Neuronal stem cell (in vitro differentiated cells): Measurements from ENCODE around the gene CELSR2.

Experiments
- DNase-seq: peaks from one replicate; pipeline ENCODE4 v3.0.0-alpha.2; 2013; ENCODE audit warnings: low spot score
- H2AFZ ChIP-seq: one replicate; pipeline ENCODE4 v1.6.1; 2013; ENCODE audit warnings: mild to moderate bottlenecking, low read length, inconsistent platforms
- H2AK5ac ChIP-seq: 2 replicates; pipeline ENCODE4 v1.6.1; 2013; ENCODE audit warnings: low read depth, mild to moderate bottlenecking, inconsistent platforms, low read length, moderate library complexity, mixed read lengths
- H2BK120ac ChIP-seq: 2 replicates; pipeline ENCODE4 v1.6.1; 2013; ENCODE audit warnings: low read depth, mild to moderate bottlenecking, inconsistent platforms, low read length, moderate library complexity, mixed read lengths
- H2BK12ac ChIP-seq: one replicate; pipeline ENCODE4 v1.6.1; 2013; ENCODE audit warnings: low read length, inconsistent platforms
- H2BK15ac ChIP-seq: 2 replicates; pipeline ENCODE4 v1.6.1; 2013; ENCODE audit warnings: mild to moderate bottlenecking, low read length, inconsistent platforms, mixed read lengths
- H2BK5ac ChIP-seq: one replicate; pipeline ENCODE4 v1.6.1; 2013; ENCODE audit warnings: inconsistent platforms, mild to moderate bottlenecking, low read length, moderate library complexity
- H3K14ac ChIP-seq: one replicate; pipeline ENCODE4 v1.6.1; 2013; ENCODE audit warnings: low read length, inconsistent platforms
- H3K18ac ChIP-seq: 2 replicates; pipeline ENCODE4 v1.6.1; 2013; ENCODE audit warnings: low read length, inconsistent platforms
- H3K23ac ChIP-seq: 2 replicates; pipeline ENCODE4 v1.6.1; 2013; ENCODE audit warnings: low read depth, mild to moderate bottlenecking, mixed read lengths, low read length, inconsistent platforms; ENCODE audit not compliant: poor library complexity
- H3K27ac ChIP-seq: replicated peaks from 3 replicates; pipeline ENCODE4 v1.5.1; 2013; ENCODE audit warnings: low read length, inconsistent platforms
- H3K27me3 ChIP-seq, 3 experiments: 2 replicates each; pipeline ENCODE4 v1.6.1; 2013; ENCODE audit warnings: low read length in 3 of 3, mild to moderate bottlenecking in 2 of 3, inconsistent platforms in 1 of 3, low read depth in 1 of 3, mixed read lengths in 1 of 3, moderate library complexity in 1 of 3; ENCODE audit not compliant: control insufficient read depth in 3 of 3, insufficient read depth in 3 of 3
- H3K36me3 ChIP-seq, 2 donors: replicated peaks in 1 of 2; 2 replicates each; pipeline ENCODE4 v1.6.1; 2013; ENCODE audit warnings: low read length in 2 of 2; ENCODE audit not compliant: control insufficient read depth in 2 of 2, insufficient read depth in 2 of 2
- H3K4ac ChIP-seq: 2 replicates; pipeline ENCODE4 v1.6.1; 2013; ENCODE audit warnings: inconsistent platforms, mild to moderate bottlenecking, low read length, moderate library complexity
- H3K4me1 ChIP-seq, 2 donors: 1 replicate in 1 of 2; 2 replicates in 1 of 2; pipeline ENCODE4 v1.6.1; 2013; ENCODE audit warnings: low read length in 2 of 2, low read depth in 1 of 2; ENCODE audit not compliant: control insufficient read depth in 2 of 2, insufficient read depth in 1 of 2
- H3K4me2 ChIP-seq: one replicate; pipeline ENCODE4 v1.6.1; 2013; ENCODE audit warnings: mild to moderate bottlenecking, low read length, inconsistent platforms; ENCODE audit not compliant: insufficient read depth, poor library complexity, severe bottlenecking
- H3K4me3 ChIP-seq, 2 donors: 2 replicates each; pipeline ENCODE4 v1.5.1; 2013; ENCODE audit warnings: low read length in 2 of 2, mild to moderate bottlenecking in 2 of 2, inconsistent platforms in 1 of 2, moderate library complexity in 1 of 2
- H3K79me1 ChIP-seq: one replicate; pipeline ENCODE4 v1.6.1; 2013; ENCODE audit warnings: low read depth, mild to moderate bottlenecking, inconsistent platforms, low read length, moderate library complexity
- H3K9ac ChIP-seq: one replicate; pipeline ENCODE4 v1.6.1; 2013; ENCODE audit warnings: mild to moderate bottlenecking, low read depth, low read length, inconsistent platforms; ENCODE audit not compliant: poor library complexity
- H3K9me3 ChIP-seq, 2 donors: replicated peaks in 1 of 2; 2 replicates each; pipeline versions ENCODE3 to v1.6.1; 2013; ENCODE audit warnings: low read length in 2 of 2, mild to moderate bottlenecking in 2 of 2, inconsistent platforms in 1 of 2, low read depth in 1 of 2, mixed read lengths in 1 of 2, moderate library complexity in 1 of 2; ENCODE audit not compliant: control insufficient read depth in 2 of 2, insufficient read depth in 1 of 2
- H4K8ac ChIP-seq: one replicate; pipeline ENCODE4 v1.6.1; 2013; ENCODE audit warnings: low read depth, mild to moderate bottlenecking, inconsistent platforms, low read length, moderate library complexity
- H4K91ac ChIP-seq: one replicate; pipeline ENCODE4 v1.6.1; 2013; ENCODE audit warnings: low read length, low read depth, mild to moderate bottlenecking, inconsistent platforms; ENCODE audit not compliant: poor library complexity
- WGBS, 2 donors: extraction: QIAGEN DNeasy Blood & Tissue Kit; methylation state at CpG; one replicate each; pipeline ENCODE4 v1.1.7; 2013; ENCODE audit warnings: missing lambda C conversion rate in 2 of 2, mixed read lengths in 1 of 2; ENCODE audit not compliant: insufficient read length in 2 of 2, insufficient replicate concordance in 1 of 2; ENCODE audit errors: extremely low coverage in 2 of 2; 5-methylcytosine and 5-hydroxymethylcytosine counted together

The CELSR2 gene

GRCh38 chr1:109268431-109269211 is 19.3 kb downstream of the CELSR2 start:
- H3K4me3 ChIP-seq, result no peak overlapping the region
- H3K9ac ChIP-seq, result no peak overlapping the region
- H3K4me2 ChIP-seq, result no peak overlapping the region
- no peaks in the 10 kb centered on the region for H3K27me3 ChIP-seq
- peaks cover 79 to 97% of the 10 kb centered on the region in 2 donors for H3K36me3 ChIP-seq
- H2BK120ac ChIP-seq, result peak overlapping the region; percentile 61
- no peak overlapping the region for H4K91ac ChIP-seq
- no peak overlapping the region for H2BK5ac ChIP-seq
- H3K14ac ChIP-seq, result no peak overlapping the region
- H2AFZ ChIP-seq, result no peak overlapping the region
- H2BK12ac ChIP-seq, result no peak overlapping the region
- no peaks in the 10 kb centered on the region for H3K4me1 ChIP-seq
- H3K4ac ChIP-seq, result no peak overlapping the region
- H2AK5ac ChIP-seq, result no peak overlapping the region
- peak overlapping the region; percentile 70 for H4K8ac ChIP-seq
- H3K18ac ChIP-seq, result no peak overlapping the region
- no CpG with 5 or more reads among the region's 29 CpGs for WGBS, 2 donors
- peak overlapping the region; percentile 68 for H3K23ac ChIP-seq
- no peak for DNase-seq
- H3K9me3 ChIP-seq, result no peaks in the 10 kb centered on the region
- peaks cover 11% of the 10 kb centered on the region for H3K79me1 ChIP-seq
- H3K27ac ChIP-seq, result no peak overlapping the region
- no peak overlapping the region for H2BK15ac ChIP-seq

GRCh38 chr1:109269212-109269980 is 20.1 kb downstream of the CELSR2 start:
- Histone ChIP-seq H2BK5ac (no peak overlapping the region), H3K4me2 (no peak overlapping the region), H3K9ac (peak overlapping the region; percentile 9), H3K14ac (no peak overlapping the region), H3K4ac (no peak overlapping the region), H3K9me3 (no peaks in the 10 kb centered on the region), H3K27me3 (no peaks in the 10 kb centered on the region), H3K36me3 (peaks cover 79 to 96% of the 10 kb centered on the region in 2 donors), H3K18ac (no peak overlapping the region), H3K4me1 (no peaks in the 10 kb centered on the region), H3K23ac (no peak overlapping the region), H2AFZ (no peak overlapping the region), H3K79me1 (peaks cover 11% of the 10 kb centered on the region), H2BK12ac (no peak overlapping the region), H3K4me3 (no peak overlapping the region), H3K27ac (no peak overlapping the region), H2AK5ac (no peak overlapping the region), H2BK120ac (peak overlapping the region; percentile 61), H2BK15ac (no peak overlapping the region), H4K91ac (no peak overlapping the region), H4K8ac (no peak overlapping the region)
- WGBS, 2 donors, result no CpG with 5 or more reads among the region's 33 CpGs
- DNase-seq, result no peak

- no peaks in the 10 kb centered on the region for H3K27me3 ChIP-seq
- no peak for DNase-seq
- no peak overlapping the region for H2AK5ac ChIP-seq
- no peak overlapping the region for H3K18ac ChIP-seq
- no peak overlapping the region for H2AFZ ChIP-seq
- H3K27ac ChIP-seq, result no peak overlapping the region
- no peak overlapping the region for H3K14ac ChIP-seq
- H3K9me3 ChIP-seq, result no peaks in the 10 kb centered on the region
- H3K4ac ChIP-seq, result no peak overlapping the region
- peak overlapping the region; percentile 9 for H3K9ac ChIP-seq
- H2BK120ac ChIP-seq, result no peak overlapping the region
- H3K79me1 ChIP-seq, result peaks cover 11% of the 10 kb centered on the region
- peaks cover 73 to 96% of the 10 kb centered on the region in 2 donors for H3K36me3 ChIP-seq
- H3K4me2 ChIP-seq, result no peak overlapping the region
- no peak overlapping the region for H2BK15ac ChIP-seq
- H3K4me3 ChIP-seq, result no peak overlapping the region
- H3K23ac ChIP-seq, result no peak overlapping the region
- H4K91ac ChIP-seq, result no peak overlapping the region
- no peak overlapping the region for H2BK12ac ChIP-seq
- WGBS, 2 donors, result no CpG with 5 or more reads among the region's 17 CpGs
- peaks cover 0 to 2% of the 10 kb centered on the region in 2 donors for H3K4me1 ChIP-seq
- H2BK5ac ChIP-seq, result peak overlapping the region; percentile 35
- peak overlapping the region; percentile 23 for H4K8ac ChIP-seq
Observed at GRCh38 chr1:109269981-109270622, 20.8 kb downstream of the CELSR2 start.
